CD8-positive, alpha-beta memory T cell (primary cell): ENCODE data around the gene LAMC1. TPM values are rescaled to one million over a fixed set of nuclear protein-coding genes. Genes with fewer than 3 reads are reported as not detected.
"Not testable (repeated sequence)": the region's sequence is repeated elsewhere in the genome, so short reads cannot be mapped to it uniquely, and the experiment has no call there.

Source experiments
- CTCF ChIA-PET: fragments of 350-600 bp; sonication (Branson Sonifier 250); formaldehyde crosslinking; loops from one replicate; lab custom pipeline; 2021; ENCODE audit warnings: antibody characterized with exemption; lab: Charles Lee
- POLR2A ChIA-PET: fragments of 350-600 bp; sonication (Branson Sonifier 250); formaldehyde crosslinking; loops from one replicate; lab custom pipeline; 2021; ENCODE audit warnings: antibody characterized with exemption; lab: Charles Lee
- DNase-seq, 5 donors: peaks; one replicate each; pipeline versions ENCODE4 v3.0.0 to v3.0.0-alpha.2; 2020 to 2022; ENCODE audit warnings: mixed read lengths in 1 of 5
- H3K27ac ChIP-seq: one replicate; pipeline ENCODE4 v1.7.0; 2013; ENCODE audit warnings: low read depth, mild to moderate bottlenecking, low read length, moderate library complexity
- H3K27me3 ChIP-seq: 2 replicates; pipeline ENCODE4 v1.7.0; 2013; ENCODE audit warnings: low read length, mild to moderate bottlenecking; ENCODE audit not compliant: insufficient read depth, poor library complexity, severe bottlenecking
- H3K36me3 ChIP-seq: 2 replicates; pipeline ENCODE4 v1.7.0; 2013; ENCODE audit warnings: mild to moderate bottlenecking, low read length, moderate library complexity; ENCODE audit not compliant: insufficient read depth
- H3K4me1 ChIP-seq: 2 replicates; pipeline ENCODE4 v1.7.0; 2013; ENCODE audit warnings: mild to moderate bottlenecking, low read length, moderate library complexity; ENCODE audit not compliant: insufficient read depth
- H3K4me3 ChIP-seq: 2 replicates; pipeline ENCODE4 v1.7.0; 2013; ENCODE audit warnings: mild to moderate bottlenecking, low read length
- H3K9me3 ChIP-seq: 2 replicates; pipeline ENCODE4 v1.7.0; 2013; ENCODE audit warnings: mild to moderate bottlenecking, low read length
- H3K27ac Mint-ChIP-seq, 8 donors: one replicate each; pipeline ENCODE4 v1.8.0; 2020 to 2021; ENCODE audit warnings: mixed read lengths in 8 of 8, mild to moderate bottlenecking in 6 of 8, inconsistent platforms in 3 of 8, moderate library complexity in 3 of 8
- H3K27me3 Mint-ChIP-seq, 2 donors: one replicate each; pipeline ENCODE4 v1.8.0; 2020 to 2021; ENCODE audit warnings: mixed read lengths in 2 of 2, mild to moderate bottlenecking in 1 of 2, moderate library complexity in 1 of 2
- H3K36me3 Mint-ChIP-seq, 3 donors: one replicate each; pipeline ENCODE4 v1.8.0; 2020 to 2021; ENCODE audit warnings: mixed read lengths in 3 of 3, inconsistent platforms in 1 of 3, mild to moderate bottlenecking in 1 of 3
- H3K4me1 Mint-ChIP-seq, 3 donors: one replicate each; pipeline ENCODE4 v1.8.0; 2020 to 2021; ENCODE audit warnings: mixed read lengths in 3 of 3, inconsistent platforms in 1 of 3, mild to moderate bottlenecking in 1 of 3
- H3K4me3 Mint-ChIP-seq, 7 donors: one replicate each; pipeline ENCODE4 v1.8.0; 2020 to 2021; ENCODE audit warnings: mixed read lengths in 7 of 7, mild to moderate bottlenecking in 6 of 7, moderate library complexity in 4 of 7, inconsistent platforms in 2 of 7
- H3K9me3 Mint-ChIP-seq, 5 donors: one replicate each; pipeline ENCODE4 v1.8.0; 2020 to 2022; ENCODE audit warnings: mixed read lengths in 5 of 5, mild to moderate bottlenecking in 3 of 5, moderate library complexity in 2 of 5, inconsistent platforms in 1 of 5
- polyA plus RNA-seq: library from polyadenylated mRNA; unstranded; fragments of 300-500 nt; fragmentation: Illumina TruSeq; gene quantifications from one replicate; pipeline ENCODE4 v1.2.3, GENCODE V29; 2021
- total RNA-seq, 2 experiments: library from RNA; stranded (reverse); gene quantifications; one replicate each; pipeline ENCODE4 v1.2.3, GENCODE V29; 2021

LAMC1 gene
- total and polyA plus RNA-seq, 3 experiments from 2014 or later, result 0.33 to 0.58 TPM; not detected in 1

GRCh38 chr1:183058851-183059502 is 35.8 kb downstream of the LAMC1 start:
- H3K4me3 ChIP-seq, result no peak overlapping the region
- no peaks in the 10 kb centered on the region for H3K9me3 ChIP-seq
- Mint-ChIP-seq H3K9me3 (no peaks in the 10 kb centered on the region), H3K36me3 (no peaks in the 10 kb centered on the region), H3K4me3 (no peak overlapping the region), H3K27me3 (peaks cover 7 to 17% of the 10 kb centered on the region in 2 donors), H3K4me1 (no peaks in the 10 kb centered on the region), H3K27ac (peak overlapping the region in 1 of 8 donors; percentile 28)
- CTCF ChIA-PET, result no interaction called here
- no peak for DNase-seq
- POLR2A ChIA-PET, result no interaction called here
- no peaks in the 10 kb centered on the region for H3K4me1 ChIP-seq
- H3K36me3 ChIP-seq, result no peaks in the 10 kb centered on the region
- no peaks in the 10 kb centered on the region for H3K27me3 ChIP-seq
- H3K27ac ChIP-seq, result no peak overlapping the region

- no peaks in the 10 kb centered on the region for H3K36me3 Mint-ChIP-seq
- peaks cover 0 to 2% (median 0%) of the 10 kb centered on the region in 5 donors for H3K9me3 Mint-ChIP-seq
- no peaks in the 10 kb centered on the region for H3K9me3 ChIP-seq
- no peaks in the 10 kb centered on the region for H3K36me3 ChIP-seq
- ChIA-PET CTCF (no interaction called here), POLR2A (no interaction called here)
- H3K27me3 Mint-ChIP-seq, result peaks cover 2 to 10% of the 10 kb centered on the region in 2 donors
- H3K4me3 ChIP-seq, result no peak overlapping the region
- DNase-seq, result no peak
- H3K4me1 Mint-ChIP-seq, result no peaks in the 10 kb centered on the region
- H3K4me1 ChIP-seq, result no peaks in the 10 kb centered on the region
- H3K27me3 ChIP-seq, result no peaks in the 10 kb centered on the region
- no peak overlapping the region for H3K27ac Mint-ChIP-seq
- no peak overlapping the region for H3K4me3 Mint-ChIP-seq
- H3K27ac ChIP-seq, result no peak overlapping the region
Observed at GRCh38 chr1:183061194-183061593, 38.0 kb downstream of the LAMC1 start.

- DNase-seq, result no peak
- Mint-ChIP-seq H3K27ac (no peak overlapping the region), H3K9me3 (peaks cover 0 to 4% (median 0%) of the 10 kb centered on the region in 5 donors), H3K4me3 (no peak overlapping the region), H3K36me3 (no peaks in the 10 kb centered on the region), H3K27me3 (peaks cover 2 to 5% of the 10 kb centered on the region in 2 donors), H3K4me1 (no peaks in the 10 kb centered on the region)
- H3K36me3 ChIP-seq, result no peaks in the 10 kb centered on the region
- no peaks in the 10 kb centered on the region for H3K4me1 ChIP-seq
- POLR2A ChIA-PET, result no interaction called here
- CTCF ChIA-PET, result no interaction called here
- H3K4me3 ChIP-seq, result no peak overlapping the region
- no peak overlapping the region for H3K27ac ChIP-seq
- no peaks in the 10 kb centered on the region for H3K27me3 ChIP-seq
- H3K9me3 ChIP-seq, result no peaks in the 10 kb centered on the region
Observed at GRCh38 chr1:183063349-183063748, 40.1 kb downstream of the LAMC1 start.

- CTCF ChIA-PET, result no interaction called here
Observed at GRCh38 chr1:183065168-183065706, 42.0 kb downstream of the LAMC1 start.

GRCh38 chr1:183066432-183066831 is 43.2 kb downstream of the LAMC1 start:
- H3K4me3 ChIP-seq, H3K36me3 ChIP-seq, H3K9me3 ChIP-seq, H3K4me3 Mint-ChIP-seq, H3K27ac Mint-ChIP-seq, H3K27me3 ChIP-seq, H3K4me1 ChIP-seq, DNase-seq, H3K4me1 Mint-ChIP-seq, CTCF ChIA-PET, H3K27ac ChIP-seq, H3K9me3 Mint-ChIP-seq, POLR2A ChIA-PET, H3K36me3 Mint-ChIP-seq: not testable (repeated sequence)
- peaks cover 2 to 11% of the 10 kb centered on the region in 2 donors for H3K27me3 Mint-ChIP-seq

More at GRCh38 chr1:183065168-183065706, 42.0 kb downstream of the LAMC1 start:
- H3K4me3 ChIP-seq, result no peak overlapping the region
- H3K36me3 ChIP-seq, result no peaks in the 10 kb centered on the region
- Mint-ChIP-seq H3K27me3 (peaks cover 2 to 9% of the 10 kb centered on the region in 2 donors), H3K9me3 (peaks cover 0 to 4% (median 0%) of the 10 kb centered on the region in 5 donors), H3K36me3 (no peaks in the 10 kb centered on the region), H3K4me1 (no peaks in the 10 kb centered on the region), H3K27ac (no peak overlapping the region), H3K4me3 (no peak overlapping the region)
- H3K27me3 ChIP-seq, result no peaks in the 10 kb centered on the region
- POLR2A ChIA-PET, result no interaction called here
- no peaks in the 10 kb centered on the region for H3K4me1 ChIP-seq
- H3K9me3 ChIP-seq, result no peaks in the 10 kb centered on the region
- DNase-seq, result no peak
- H3K27ac ChIP-seq, result no peak overlapping the region

- ChIA-PET POLR2A (no interaction called here), CTCF (no interaction called here)
- Mint-ChIP-seq H3K4me1 (no peaks in the 10 kb centered on the region), H3K27me3 (peaks cover 0 to 11% of the 10 kb centered on the region in 2 donors), H3K36me3 (no peaks in the 10 kb centered on the region), H3K4me3 (no peak overlapping the region), H3K27ac (no peak overlapping the region), H3K9me3 (peaks cover 0 to 4% (median 0%) of the 10 kb centered on the region in 5 donors)
- no peaks in the 10 kb centered on the region for H3K9me3 ChIP-seq
- no peak overlapping the region for H3K4me3 ChIP-seq
- H3K36me3 ChIP-seq, result no peaks in the 10 kb centered on the region
- no peak for DNase-seq
- no peaks in the 10 kb centered on the region for H3K27me3 ChIP-seq
- no peaks in the 10 kb centered on the region for H3K4me1 ChIP-seq
- no peak overlapping the region for H3K27ac ChIP-seq
Observed at GRCh38 chr1:183069562-183070216, 46.5 kb downstream of the LAMC1 start.

- Histone ChIP-seq H3K27ac (no peak overlapping the region), H3K4me1 (no peaks in the 10 kb centered on the region), H3K9me3 (no peaks in the 10 kb centered on the region), H3K36me3 (no peaks in the 10 kb centered on the region), H3K27me3 (no peaks in the 10 kb centered on the region), H3K4me3 (no peak overlapping the region)
- H3K27me3 Mint-ChIP-seq, result peaks cover 0 to 11% of the 10 kb centered on the region in 2 donors
- no peak overlapping the region for H3K4me3 Mint-ChIP-seq
- H3K9me3 Mint-ChIP-seq, result peaks cover 0 to 4% (median 0%) of the 10 kb centered on the region in 5 donors
- H3K27ac Mint-ChIP-seq, result no peak overlapping the region
- ChIA-PET POLR2A (no interaction called here), CTCF (no interaction called here)
- H3K36me3 Mint-ChIP-seq, result no peaks in the 10 kb centered on the region
- DNase-seq, result no peak
- H3K4me1 Mint-ChIP-seq, result no peaks in the 10 kb centered on the region
Observed at GRCh38 chr1:183070234-183070922, 47.2 kb downstream of the LAMC1 start.
